Smooth muscle cell (in vitro differentiated cells): ENCODE data around the gene EVX2. TPM values are rescaled to one million over a fixed set of nuclear protein-coding genes. Genes with fewer than 3 reads are reported as not detected.
A peak's percentile ranks its signal among the peaks of the same experiment; 100 is the strongest.

Experiments
- DNase-seq: peaks from one replicate; lab custom pipeline; 2025; ENCODE audit not compliant: unreplicated experiment; lab: John Stamatoyannopoulos, UW
- H2AFZ ChIP-seq: fragments of 200-600 bp; sonication (generic); 2 replicates; pipeline ENCODE4 v1.6.0; 2016; ENCODE audit warnings: antibody characterized with exemption, low read depth, mild to moderate bottlenecking
- H3F3A ChIP-seq: fragments of 200-600 bp; sonication (generic); 2 replicates; pipeline ENCODE4 v1.6.0; 2017; ENCODE audit warnings: antibody characterized with exemption, low read depth
- H3K27ac ChIP-seq: fragments of 200-600 bp; sonication (generic); 2 replicates; pipeline ENCODE4 v1.5.1; 2016; ENCODE audit warnings: low read depth, mild to moderate bottlenecking
- H3K27me3 ChIP-seq: fragments of 200-600 bp; sonication (generic); 2 replicates; pipeline ENCODE4 v1.6.1; 2016; ENCODE audit warnings: low read depth, mild to moderate bottlenecking
- H3K36me3 ChIP-seq: fragments of 200-600 bp; sonication (generic); 2 replicates; pipeline ENCODE4 v1.5.1; 2016; ENCODE audit warnings: low read depth
- H3K4me1 ChIP-seq: fragments of 200-600 bp; sonication (generic); 2 replicates; pipeline ENCODE4 v1.5.1; 2016; ENCODE audit warnings: low read depth
- H3K4me2 ChIP-seq: fragments of 200-600 bp; sonication (generic); 2 replicates; pipeline ENCODE4 v1.6.0; 2016; ENCODE audit warnings: mild to moderate bottlenecking
- H3K4me3 ChIP-seq: fragments of 200-600 bp; sonication (generic); 2 replicates; pipeline ENCODE4 v1.5.1; 2016; ENCODE audit warnings: mild to moderate bottlenecking
- H3K79me2 ChIP-seq: fragments of 200-600 bp; sonication (generic); 2 replicates; pipeline ENCODE4 v1.6.0; 2016; ENCODE audit warnings: low read depth, mild to moderate bottlenecking
- H3K9ac ChIP-seq: fragments of 200-600 bp; sonication (generic); 2 replicates; pipeline ENCODE4 v1.6.0; 2016; ENCODE audit warnings: low read depth
- H3K9me3 ChIP-seq: fragments of 200-600 bp; sonication (generic); replicated peaks from 2 replicates; pipeline ENCODE4 v1.5.1; 2016; ENCODE audit warnings: low read depth
- H4K20me1 ChIP-seq: fragments of 200-600 bp; sonication (generic); 2 replicates; pipeline ENCODE4 v1.6.0; 2016; ENCODE audit warnings: low read depth
- CTCF ChIP-seq: fragments of 200-600 bp; sonication (generic); IDR thresholded peaks from 2 replicates; pipeline ENCODE4 v1.5.1; 2017; ENCODE audit warnings: borderline replicate concordance, mild to moderate bottlenecking, antibody characterized with exemption; ENCODE audit not compliant: insufficient read depth, poor library complexity, severe bottlenecking
- WGBS: methylation state at CpG from one replicate; pipeline ENCODE4 v1.1.7; 2016; ENCODE audit warnings: low lambda C conversion rate; 5-methylcytosine and 5-hydroxymethylcytosine counted together
- polyA plus RNA-seq: library from polyadenylated mRNA; unstranded; fragments of >200 nt; fragmentation: Nextera tagmentation; extraction: Ambion mirVana; gene quantifications from 2 replicates; pipeline ENCODE4 v1.2.1, GENCODE V29; 2016
- total RNA-seq: library from RNA; depleted of rRNA; stranded (reverse); fragments of >200 nt; gene quantifications from 2 replicates; pipeline ENCODE4 v1.2.3, GENCODE V29; 2014

Gene EVX2
- total and polyA plus RNA-seq, 2 experiments from 2014 or later = 0.04 TPM; not detected in 1

- Histone ChIP-seq H3K9ac (no peak overlapping the region), H3K4me2 (peak overlapping the region; percentile 96), H3K4me1 (no peaks in the 10 kb centered on the region), H3F3A (peaks cover 3% of the 10 kb centered on the region), H4K20me1 (no peaks in the 10 kb centered on the region), H3K4me3 (peak overlapping the region; percentile 58), H3K79me2 (no peaks in the 10 kb centered on the region), H2AFZ (peak overlapping the region; percentile 31), H3K27ac (no peak overlapping the region), H3K9me3 (no peaks in the 10 kb centered on the region), H3K36me3 (no peaks in the 10 kb centered on the region), H3K27me3 (peaks cover 96% of the 10 kb centered on the region)
- WGBS = 10% methylated on average over 30 of the region's 30 CpGs
- DNase-seq = no peak
- TF ChIP-seq CTCF = no peak
These were observed 15.5 kb upstream of the EVX2 start for GRCh38 chr2:176099159-176099727.

- no peaks in the 10 kb centered on the region for H3K36me3 ChIP-seq
- DNase-seq = no peak
- peaks cover 99% of the 10 kb centered on the region for H3K27me3 ChIP-seq
- no peak overlapping the region for H3K27ac ChIP-seq
- H3K79me2 ChIP-seq = no peaks in the 10 kb centered on the region
- no peak overlapping the region for H3K9ac ChIP-seq
- no peaks in the 10 kb centered on the region for H3K4me1 ChIP-seq
- no peaks in the 10 kb centered on the region for H4K20me1 ChIP-seq
- peak overlapping the region; percentile 58 for H3K4me3 ChIP-seq
- no peaks in the 10 kb centered on the region for H3K9me3 ChIP-seq
- 4% methylated on average over 35 of the region's 35 CpGs for WGBS
- H3F3A ChIP-seq = peaks cover 3% of the 10 kb centered on the region
- TF ChIP-seq CTCF = no peak
- peak overlapping the region; percentile 96 for H3K4me2 ChIP-seq
- peak overlapping the region; percentile 89 for H2AFZ ChIP-seq
These were observed 14.8 kb upstream of the EVX2 start for GRCh38 chr2:176098366-176099158.

GRCh38 chr2:176097820-176098365, 14.1 kb upstream of the EVX2 start:
- H3K4me1 ChIP-seq = no peaks in the 10 kb centered on the region
- H2AFZ ChIP-seq = peak overlapping the region; percentile 89
- no peaks in the 10 kb centered on the region for H4K20me1 ChIP-seq
- 2% methylated on average over 18 of the region's 18 CpGs for WGBS
- DNase-seq = no peak
- no peaks in the 10 kb centered on the region for H3K9me3 ChIP-seq
- peak overlapping the region; percentile 58 for H3K4me3 ChIP-seq
- H3K27ac ChIP-seq = no peak overlapping the region
- H3K79me2 ChIP-seq = no peaks in the 10 kb centered on the region
- peaks cover 100% of the 10 kb centered on the region for H3K27me3 ChIP-seq
- H3K36me3 ChIP-seq = no peaks in the 10 kb centered on the region
- peak; percentile 10 for TF ChIP-seq CTCF
- peaks cover 3% of the 10 kb centered on the region for H3F3A ChIP-seq
- no peak overlapping the region for H3K9ac ChIP-seq
- H3K4me2 ChIP-seq = peak overlapping the region; percentile 96
